ENCODE data around the gene FOXB1.

The FOXB1 gene

GRCh38 chr15:60001610-60002527 lies 2.2 kb upstream of the FOXB1 start:
- ChIA-PET POLR2A (no interaction called here), CTCF (no interaction called here)
- no peak for DNase-seq (ENCODE audit: low read depth, low spot score)
- no peak overlapping the region for H3K4me3 ChIP-seq (ENCODE audit: low read depth, low read length)
- TF ChIP-seq, protein P1, sequence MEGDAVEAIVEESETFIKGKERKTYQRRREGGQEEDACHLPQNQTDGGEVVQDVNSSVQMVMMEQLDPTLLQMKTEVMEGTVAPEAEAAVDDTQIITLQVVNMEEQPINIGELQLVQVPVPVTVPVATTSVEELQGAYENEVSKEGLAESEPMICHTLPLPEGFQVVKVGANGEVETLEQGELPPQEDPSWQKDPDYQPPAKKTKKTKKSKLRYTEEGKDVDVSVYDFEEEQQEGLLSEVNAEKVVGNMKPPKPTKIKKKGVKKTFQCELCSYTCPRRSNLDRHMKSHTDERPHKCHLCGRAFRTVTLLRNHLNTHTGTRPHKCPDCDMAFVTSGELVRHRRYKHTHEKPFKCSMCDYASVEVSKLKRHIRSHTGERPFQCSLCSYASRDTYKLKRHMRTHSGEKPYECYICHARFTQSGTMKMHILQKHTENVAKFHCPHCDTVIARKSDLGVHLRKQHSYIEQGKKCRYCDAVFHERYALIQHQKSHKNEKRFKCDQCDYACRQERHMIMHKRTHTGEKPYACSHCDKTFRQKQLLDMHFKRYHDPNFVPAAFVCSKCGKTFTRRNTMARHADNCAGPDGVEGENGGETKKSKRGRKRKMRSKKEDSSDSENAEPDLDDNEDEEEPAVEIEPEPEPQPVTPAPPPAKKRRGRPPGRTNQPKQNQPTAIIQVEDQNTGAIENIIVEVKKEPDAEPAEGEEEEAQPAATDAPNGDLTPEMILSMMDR (IDR thresholded peaks at IDR 0.05; ENCODE audit: insufficient read depth, low read length, missing control alignments), result no peak

GRCh38 chr15:60002528-60003218 lies 1.4 kb upstream of the FOXB1 start:
- ChIA-PET POLR2A (no interaction called here), CTCF (no interaction called here)
- H3K4me3 ChIP-seq (ENCODE audit: low read depth, low read length), result no peak overlapping the region
- TF ChIP-seq, protein P1 (IDR thresholded peaks at IDR 0.05; ENCODE audit: insufficient read depth, low read length, missing control alignments), result no peak
- no peak for DNase-seq (ENCODE audit: low read depth, low spot score)

DNA sequence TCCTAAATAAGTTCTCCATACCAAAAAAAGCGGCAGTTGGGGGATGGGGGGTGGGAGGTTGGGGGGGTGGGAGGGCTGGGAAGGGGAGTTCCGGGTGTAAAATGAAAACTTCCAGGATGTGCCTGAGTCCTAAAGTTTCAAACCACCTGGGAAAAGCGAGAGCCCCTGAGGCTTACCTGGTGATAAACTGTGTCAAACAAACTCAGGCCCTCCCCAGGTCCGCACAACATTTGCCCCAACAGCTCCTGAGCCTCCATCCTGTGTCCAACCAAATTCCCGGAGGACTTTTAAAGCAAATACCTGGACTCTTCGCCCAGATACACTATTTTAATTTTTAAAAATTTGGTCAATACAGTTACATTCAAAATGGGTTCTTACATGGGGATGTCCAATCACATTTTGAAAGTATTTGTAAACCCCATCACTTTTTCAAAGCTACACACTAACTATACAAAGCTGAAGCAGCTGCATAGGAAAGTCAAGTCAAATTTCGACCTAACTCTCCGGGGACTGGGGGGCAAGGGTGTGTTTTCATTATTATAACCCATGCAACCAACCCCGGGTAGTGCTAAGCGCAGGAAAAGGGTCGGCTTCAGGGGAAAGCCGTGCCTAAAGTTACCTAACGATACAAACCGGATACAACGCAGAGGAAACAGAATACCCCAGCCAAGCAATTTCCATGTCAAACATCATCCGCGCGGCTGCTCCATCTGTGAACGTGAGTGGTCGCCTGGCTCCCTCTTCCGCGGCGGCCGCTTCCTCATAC lies 685 bp upstream of the FOXB1 start:
- ChIA-PET CTCF (no interaction called here), POLR2A (no interaction called here)
- TF ChIP-seq, protein P1 (IDR thresholded peaks at IDR 0.05; ENCODE audit: insufficient read depth, low read length, missing control alignments), result no peak
- DNase-seq (ENCODE audit: low read depth, low spot score), result no peak
- H3K4me3 ChIP-seq (ENCODE audit: low read depth, low read length), result no peak overlapping the region

GRCh38 chr15:60004846-60005351 lies 788 bp downstream of the FOXB1 start:
- H3K4me3 ChIP-seq (ENCODE audit: low read depth, low read length), result no peak overlapping the region
- POLR2A ChIA-PET, result interaction anchor here (0.7 kb wide), 1 partner anchor 39 kb away, joined by 3 read pairs; no protein-coding TSS in a partner anchor
- no peak for DNase-seq (ENCODE audit: low read depth, low spot score)
- CTCF ChIA-PET, result no interaction called here
- TF ChIP-seq, protein P1 (IDR thresholded peaks at IDR 0.05; ENCODE audit: insufficient read depth, low read length, missing control alignments), result no peak

GRCh38 chr15:60005352-60006202 lies 1.5 kb downstream of the FOXB1 start:
- H3K4me3 ChIP-seq (ENCODE audit: low read depth, low read length), result peak overlapping the region; percentile 1; the same call in 1 of the 2 replicates
- TF ChIP-seq, protein P1 (IDR thresholded peaks at IDR 0.05; ENCODE audit: insufficient read depth, low read length, missing control alignments), result no peak
- CTCF ChIA-PET, result no interaction called here
- no peak for DNase-seq (ENCODE audit: low read depth, low spot score)
- POLR2A ChIA-PET, result interaction anchor here (0.7 kb wide), 1 partner anchor 40 kb away, joined by 3 read pairs; no protein-coding TSS in a partner anchor

Measured in AG04449 (cell line).